Activated T-helper 1 cell treated with anti-CD3 and anti-CD28 coated beads, Interleukin-12 subunit alpha, Interleukin-12 subunit beta, Interleukin-2, Interleukin-4 antibody, amounts not matched to agents 30 ng/mL and 10 ng/mL and 1 ng/mL, durations not matched to agents 14 hours and 24 hours and 36 hours (primary cell): Measurements from ENCODE around the gene SARS1. TPM values are rescaled to one million over a fixed set of nuclear protein-coding genes. Genes with fewer than 3 reads are reported as not detected.

Experiments used
- DNase-seq: peaks from one replicate; pipeline ENCODE4 v3.0.0; 2021; ENCODE audit warnings: low spot score
- H3K27ac Mint-ChIP-seq: one replicate; pipeline ENCODE4 v1.8.0; 2021; ENCODE audit warnings: mild to moderate bottlenecking, mixed read lengths
- H3K27me3 Mint-ChIP-seq: one replicate; pipeline ENCODE4 v1.8.0; 2022; ENCODE audit warnings: mild to moderate bottlenecking, moderate library complexity, mixed read lengths; ENCODE audit not compliant: insufficient read depth
- H3K36me3 Mint-ChIP-seq: one replicate; pipeline ENCODE4 v1.8.0; 2021; ENCODE audit warnings: low read depth, mixed read lengths
- H3K4me1 Mint-ChIP-seq: one replicate; pipeline ENCODE4 v1.8.0; 2021; ENCODE audit warnings: low read depth, mixed read lengths
- H3K4me3 Mint-ChIP-seq: one replicate; pipeline ENCODE4 v1.8.0; 2021; ENCODE audit warnings: mild to moderate bottlenecking, moderate library complexity, mixed read lengths
- H3K9me3 Mint-ChIP-seq: one replicate; pipeline ENCODE4 v1.8.0; 2021; ENCODE audit warnings: mixed read lengths
- intact Hi-C: fragments of 100-400 bp; cut with micrococcal nuclease; formaldehyde crosslinking; loops from one replicate; pipeline ENCODE4 v1.15.1; 2024
- total RNA-seq: library from RNA; stranded (reverse); gene quantifications from 2 replicates; pipeline ENCODE4 v1.2.3, GENCODE V29; 2022

Gene SARS1
- total RNA-seq, 1 donor from 2014 or later: 154 TPM

DNA sequence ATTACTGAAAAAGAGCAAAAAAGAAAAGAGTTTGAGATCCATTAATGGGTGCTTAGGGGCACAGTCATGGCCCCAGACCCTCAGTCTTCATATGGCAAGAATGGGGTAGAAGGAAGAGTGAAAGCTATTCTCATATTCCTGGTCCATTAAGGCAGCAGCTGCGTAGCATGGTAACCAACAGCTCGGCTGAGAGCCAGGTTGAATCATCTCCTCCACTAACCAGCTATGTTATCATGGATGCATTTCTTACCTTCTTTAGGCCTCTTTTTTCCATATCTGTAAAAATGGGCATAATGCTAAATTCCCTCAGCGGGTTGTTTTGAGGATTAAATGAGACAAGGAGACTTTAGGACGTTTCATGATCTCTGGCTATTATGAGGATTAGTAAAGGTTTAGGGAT is 15.0 kb upstream of the SARS1 start:
- Mint-ChIP-seq H3K27me3 (peaks cover 2% of the 10 kb centered on the region), H3K4me3 (no peak overlapping the region), H3K27ac (no peak overlapping the region), H3K9me3 (no peaks in the 10 kb centered on the region), H3K36me3 (peaks cover 16% of the 10 kb centered on the region), H3K4me1 (peaks cover 39% of the 10 kb centered on the region)
- DNase-seq: no peak
- intact Hi-C loops: no loop called here

DNA sequence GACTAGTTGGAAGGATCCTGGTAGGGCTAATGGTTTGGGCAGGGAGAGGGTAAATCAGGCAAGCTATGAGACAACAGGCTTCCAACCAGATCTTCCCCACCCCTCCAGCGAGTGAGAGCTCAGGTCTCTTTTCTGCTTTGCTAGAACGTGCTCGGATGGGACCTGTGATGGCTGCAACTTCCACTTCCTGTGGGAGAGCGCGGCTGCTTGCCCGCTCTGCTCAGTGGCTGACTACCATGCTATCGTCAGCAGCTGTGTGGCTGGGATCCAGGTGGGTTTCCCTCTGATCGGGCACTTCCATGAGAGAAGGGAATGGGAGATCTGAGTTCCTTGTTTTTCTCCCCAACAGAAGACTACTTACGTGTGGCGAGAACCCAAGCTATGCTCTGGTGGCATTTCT is 14.0 kb upstream of the SARS1 start:
- Mint-ChIP-seq H3K27ac (peak overlapping the region; percentile 69), H3K27me3 (peaks cover 2% of the 10 kb centered on the region), H3K4me3 (no peak overlapping the region), H3K36me3 (peaks cover 13% of the 10 kb centered on the region), H3K4me1 (peaks cover 38% of the 10 kb centered on the region), H3K9me3 (no peaks in the 10 kb centered on the region)
- no peak for DNase-seq
- intact Hi-C loops: loop anchor here (2.0 kb wide), 1 partner anchor 49 kb away; the partner anchor contains the start of gene CELSR2

DNA sequence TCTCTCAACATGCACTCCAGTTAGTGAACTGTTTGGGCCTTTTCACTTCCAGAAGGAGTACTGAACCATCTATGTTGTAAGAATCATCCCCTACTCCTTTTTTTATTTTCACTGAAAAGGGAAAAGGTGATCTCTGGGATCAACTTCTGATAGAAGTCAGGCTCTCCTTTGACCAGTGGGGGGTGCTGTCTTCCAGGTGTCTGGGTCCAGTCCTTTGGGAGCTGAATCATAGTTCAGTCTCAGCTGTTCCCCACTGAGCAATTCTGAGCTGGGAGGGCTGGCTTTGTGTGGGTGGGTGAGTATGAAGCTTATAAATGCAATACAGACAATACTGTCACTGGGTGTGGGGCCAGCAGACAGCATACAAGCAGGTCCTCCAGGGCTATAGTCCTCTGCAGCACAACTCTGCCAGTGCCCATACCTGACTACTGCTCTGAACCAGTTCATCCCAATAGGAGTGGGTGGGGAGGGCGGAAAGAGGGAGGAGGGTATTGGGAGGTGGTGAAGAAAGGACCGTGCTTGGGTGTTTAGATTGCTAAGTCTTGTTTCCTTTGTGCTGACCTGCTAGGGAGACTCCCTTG is 12.5 kb upstream of the SARS1 start:
- no peaks in the 10 kb centered on the region for H3K9me3 Mint-ChIP-seq
- intact Hi-C loops: loop anchor here (1.0 to 2.0 kb wide), 6 partner anchors 12 to 331 kb away; partner anchors contain the start of genes CELSR2, PSRC1 and SARS1
- H3K27me3 Mint-ChIP-seq: peaks cover 2% of the 10 kb centered on the region
- peaks cover 38% of the 10 kb centered on the region for H3K4me1 Mint-ChIP-seq
- H3K4me3 Mint-ChIP-seq: no peak overlapping the region
- H3K36me3 Mint-ChIP-seq: peaks cover 13% of the 10 kb centered on the region
- H3K27ac Mint-ChIP-seq: peak overlapping the region; percentile 26
- no peak for DNase-seq

DNA sequence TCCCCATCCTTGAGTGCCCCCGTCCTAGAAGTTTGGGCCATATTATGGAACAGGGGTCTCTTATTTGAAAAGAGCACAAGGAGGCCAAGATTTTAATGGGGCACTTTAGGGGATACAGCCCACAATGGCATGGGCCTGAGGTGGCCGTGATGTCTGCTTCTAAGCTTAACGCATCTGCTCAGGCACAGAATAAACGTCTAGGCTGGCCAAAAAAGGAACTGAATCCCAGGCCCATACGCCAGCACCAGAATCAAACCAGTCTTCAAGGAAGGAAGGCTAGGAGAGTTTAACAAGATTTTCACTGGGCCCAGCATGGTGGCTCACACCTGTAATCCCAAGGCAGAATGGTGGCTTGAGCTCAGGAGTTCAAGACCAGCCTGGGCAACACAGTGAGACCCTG is 9.2 kb upstream of the SARS1 start:
- no peak for DNase-seq
- intact Hi-C loops: no loop called here
- no peak overlapping the region for H3K4me3 Mint-ChIP-seq
- H3K27ac Mint-ChIP-seq: no peak overlapping the region
- H3K4me1 Mint-ChIP-seq: peaks cover 25% of the 10 kb centered on the region
- peaks cover 5% of the 10 kb centered on the region for H3K36me3 Mint-ChIP-seq
- peaks cover 2% of the 10 kb centered on the region for H3K27me3 Mint-ChIP-seq
- no peaks in the 10 kb centered on the region for H3K9me3 Mint-ChIP-seq

DNA sequence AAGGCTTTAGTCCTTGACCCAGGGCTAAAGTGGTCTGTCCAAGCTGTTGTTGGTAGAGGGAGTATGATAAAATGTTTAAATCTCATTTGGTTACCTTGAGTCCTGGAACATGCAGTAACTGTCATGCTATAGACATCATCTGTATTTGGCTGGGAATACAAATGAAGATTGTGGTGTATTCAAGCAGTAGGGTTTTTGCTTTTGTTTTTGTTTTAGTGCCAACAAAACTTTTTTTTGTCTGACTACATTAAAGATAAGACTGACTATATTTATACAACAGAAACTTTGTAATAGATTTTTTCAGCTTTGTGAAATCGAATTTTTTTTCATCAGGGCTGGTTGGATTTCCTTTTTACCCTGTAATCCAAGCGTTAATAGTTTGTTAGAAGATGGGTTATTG is 7.4 kb upstream of the SARS1 start:
- peaks cover 1% of the 10 kb centered on the region for H3K27me3 Mint-ChIP-seq

DNA sequence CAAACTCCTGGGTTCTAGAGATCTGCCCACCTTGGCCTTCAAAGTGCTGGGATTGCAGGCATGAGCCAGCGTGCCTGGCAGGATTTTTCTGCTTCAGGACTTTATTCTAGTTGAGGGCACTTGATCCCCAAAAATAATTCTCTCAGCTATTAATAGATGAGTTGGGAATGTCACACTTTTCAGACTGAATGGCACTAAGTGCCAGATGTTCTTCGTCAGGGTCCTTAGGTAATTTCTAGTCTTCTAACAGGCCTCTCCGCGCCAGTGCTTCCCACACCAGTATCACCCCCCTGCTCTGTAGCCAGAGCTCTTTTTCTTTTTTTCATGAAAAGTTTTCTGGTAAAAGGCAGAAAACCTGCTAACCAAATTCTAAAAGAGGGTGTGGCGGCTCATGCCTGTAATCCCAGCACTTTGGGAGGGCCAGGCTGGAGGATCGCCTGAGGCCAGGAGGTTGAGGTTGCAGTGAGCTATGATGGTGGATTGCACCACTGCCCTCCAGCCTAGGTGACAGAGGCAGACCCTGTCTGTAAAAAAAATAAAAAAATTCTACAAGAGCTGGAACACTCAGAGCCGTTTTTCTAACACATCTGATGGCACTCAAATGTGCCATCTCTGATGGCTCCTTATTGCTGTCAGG is 6.1 kb upstream of the SARS1 start:
- Mint-ChIP-seq H3K36me3 (no peaks in the 10 kb centered on the region), H3K4me1 (peaks cover 5% of the 10 kb centered on the region), H3K27ac (no peak overlapping the region), H3K4me3 (no peak overlapping the region), H3K27me3 (peaks cover 1% of the 10 kb centered on the region), H3K9me3 (no peaks in the 10 kb centered on the region)
- intact Hi-C loops: no loop called here
- no peak for DNase-seq

More for the DNA sequence above, 7.4 kb upstream of the SARS1 start:
- Mint-ChIP-seq H3K36me3 (no peaks in the 10 kb centered on the region), H3K4me3 (no peak overlapping the region), H3K9me3 (no peaks in the 10 kb centered on the region), H3K27ac (no peak overlapping the region), H3K4me1 (peaks cover 7% of the 10 kb centered on the region)
- intact Hi-C loops: no loop called here
- DNase-seq: no peak

DNA sequence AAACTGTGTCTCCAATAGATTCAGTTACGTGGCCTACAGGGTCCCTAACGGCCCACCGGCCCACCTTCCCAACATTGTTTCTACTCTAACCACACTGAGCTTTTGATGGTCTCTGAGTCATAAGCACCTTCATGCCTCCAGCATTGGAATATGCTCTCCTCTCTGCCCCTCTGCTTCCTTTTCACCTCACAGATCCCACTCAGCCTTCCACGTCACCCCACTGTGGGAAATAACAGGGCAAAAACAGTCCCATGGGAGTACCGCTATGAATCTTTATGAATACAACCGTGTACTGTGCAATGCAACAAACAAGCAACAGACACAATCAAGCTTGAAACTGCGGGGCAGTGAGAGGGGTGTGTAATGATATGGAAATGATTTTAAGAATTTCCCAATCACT is 5.3 kb upstream of the SARS1 start:
- no peaks in the 10 kb centered on the region for H3K36me3 Mint-ChIP-seq
- no peak overlapping the region for H3K4me3 Mint-ChIP-seq

DNA sequence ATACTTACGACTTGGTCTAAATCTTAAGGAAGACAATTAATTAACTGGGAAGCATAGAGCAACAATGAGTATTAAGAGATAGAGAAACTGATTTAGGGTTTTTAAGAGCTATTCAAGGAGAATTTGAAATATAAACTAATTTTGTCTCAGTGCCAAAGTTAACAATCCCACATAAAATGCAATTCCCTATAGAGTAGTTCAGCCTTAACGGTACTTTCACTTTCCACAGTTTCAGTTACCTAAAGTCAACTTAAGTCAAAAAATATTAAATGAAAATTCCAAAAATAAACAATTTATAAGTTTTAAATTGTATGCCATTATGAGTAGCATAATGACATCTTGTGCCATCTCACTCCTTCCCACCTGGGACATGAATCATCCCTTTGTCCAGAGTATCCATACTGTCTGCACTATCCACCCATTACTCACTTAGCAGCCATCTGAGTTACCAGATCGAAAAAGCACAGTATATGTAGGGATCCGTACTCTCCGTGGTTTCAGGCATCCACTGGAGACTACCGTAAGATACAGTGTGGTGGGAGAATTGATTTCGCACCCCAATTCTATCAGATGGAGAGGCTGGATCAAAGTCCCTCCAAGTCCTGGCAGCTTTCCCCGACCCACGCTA is 4.8 kb upstream of the SARS1 start:
- H3K9me3 Mint-ChIP-seq: no peaks in the 10 kb centered on the region
- no peaks in the 10 kb centered on the region for H3K36me3 Mint-ChIP-seq
- intact Hi-C loops: no loop called here
- H3K27ac Mint-ChIP-seq: no peak overlapping the region
- no peak overlapping the region for H3K4me3 Mint-ChIP-seq
- H3K4me1 Mint-ChIP-seq: peaks cover 6% of the 10 kb centered on the region
- no peak for DNase-seq
- peaks cover 1% of the 10 kb centered on the region for H3K27me3 Mint-ChIP-seq

More for the DNA sequence above, 5.3 kb upstream of the SARS1 start:
- H3K4me1 Mint-ChIP-seq: peaks cover 5% of the 10 kb centered on the region
- DNase-seq: no peak
- intact Hi-C loops: no loop called here
- H3K27me3 Mint-ChIP-seq: peaks cover 1% of the 10 kb centered on the region
- H3K27ac Mint-ChIP-seq: no peak overlapping the region
- H3K9me3 Mint-ChIP-seq: no peaks in the 10 kb centered on the region

DNA sequence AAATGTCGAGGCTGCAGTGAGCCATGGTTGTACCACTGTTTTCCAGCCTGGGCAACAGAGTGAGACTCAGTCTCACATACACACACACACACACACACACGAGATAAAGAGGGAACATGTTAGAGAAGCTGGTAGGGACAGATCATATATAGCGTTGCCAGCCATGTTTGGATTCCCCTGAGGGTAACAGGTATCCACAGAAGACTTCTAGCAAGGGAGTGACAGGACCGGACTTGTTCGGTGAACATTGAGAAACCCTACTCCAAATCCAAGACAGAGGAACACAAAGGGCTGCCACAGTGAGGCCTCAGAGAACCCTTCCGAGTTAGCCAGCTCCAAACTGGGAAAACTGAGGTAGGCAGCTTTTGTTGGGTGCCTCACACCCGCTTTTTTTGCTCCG is 3.7 kb upstream of the SARS1 start:
- H3K9me3 Mint-ChIP-seq: no peaks in the 10 kb centered on the region
- H3K27ac Mint-ChIP-seq: no peak overlapping the region
- H3K36me3 Mint-ChIP-seq: peaks cover 9% of the 10 kb centered on the region
- H3K4me3 Mint-ChIP-seq: no peak overlapping the region
- peaks cover 17% of the 10 kb centered on the region for H3K4me1 Mint-ChIP-seq
- intact Hi-C loops: loop anchor here (5.0 kb wide), 3 partner anchors 37 to 822 kb away; partner anchors contain the start of genes ATXN7L2, CELSR2 and STRIP1
- H3K27me3 Mint-ChIP-seq: peaks cover 3% of the 10 kb centered on the region
- DNase-seq: no peak

DNA sequence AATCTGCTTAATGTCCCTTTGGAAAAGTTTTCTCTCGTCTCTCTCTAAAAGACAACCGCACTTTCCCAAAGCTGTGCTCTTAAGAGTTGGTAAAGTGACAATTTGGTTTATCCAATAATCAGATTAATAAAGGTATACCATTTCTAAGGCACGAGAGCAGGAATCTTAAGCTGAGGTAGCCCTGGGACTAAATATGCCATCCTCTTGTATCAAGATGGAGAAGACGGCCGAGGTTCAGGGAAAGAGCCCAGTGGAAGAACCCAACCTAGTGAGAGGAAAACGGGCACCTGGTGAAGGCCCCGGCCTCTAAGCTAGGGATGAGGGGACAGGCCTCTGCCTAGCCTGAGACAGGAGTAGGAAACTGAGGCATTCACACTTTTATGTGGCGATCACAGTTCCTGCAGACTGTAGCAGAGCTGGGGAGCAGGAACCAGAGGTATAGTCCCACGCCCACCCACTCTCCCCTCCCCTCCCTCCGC is 334 bp upstream of the SARS1 start:
- H3K4me1 Mint-ChIP-seq: peaks cover 36% of the 10 kb centered on the region
- peaks cover 25% of the 10 kb centered on the region for H3K36me3 Mint-ChIP-seq
- H3K4me3 Mint-ChIP-seq: peak overlapping the region; percentile 94
- peaks cover 3% of the 10 kb centered on the region for H3K27me3 Mint-ChIP-seq
- no peaks in the 10 kb centered on the region for H3K9me3 Mint-ChIP-seq
- peak overlapping the region; percentile 94 for H3K27ac Mint-ChIP-seq
- intact Hi-C loops: loop anchor here (1.0 to 5.0 kb wide), 8 partner anchors 12 to 819 kb away; partner anchors contain the start of genes ATXN7L2, CELSR2, CLCC1 and PSMA5
- no peak for DNase-seq

DNA sequence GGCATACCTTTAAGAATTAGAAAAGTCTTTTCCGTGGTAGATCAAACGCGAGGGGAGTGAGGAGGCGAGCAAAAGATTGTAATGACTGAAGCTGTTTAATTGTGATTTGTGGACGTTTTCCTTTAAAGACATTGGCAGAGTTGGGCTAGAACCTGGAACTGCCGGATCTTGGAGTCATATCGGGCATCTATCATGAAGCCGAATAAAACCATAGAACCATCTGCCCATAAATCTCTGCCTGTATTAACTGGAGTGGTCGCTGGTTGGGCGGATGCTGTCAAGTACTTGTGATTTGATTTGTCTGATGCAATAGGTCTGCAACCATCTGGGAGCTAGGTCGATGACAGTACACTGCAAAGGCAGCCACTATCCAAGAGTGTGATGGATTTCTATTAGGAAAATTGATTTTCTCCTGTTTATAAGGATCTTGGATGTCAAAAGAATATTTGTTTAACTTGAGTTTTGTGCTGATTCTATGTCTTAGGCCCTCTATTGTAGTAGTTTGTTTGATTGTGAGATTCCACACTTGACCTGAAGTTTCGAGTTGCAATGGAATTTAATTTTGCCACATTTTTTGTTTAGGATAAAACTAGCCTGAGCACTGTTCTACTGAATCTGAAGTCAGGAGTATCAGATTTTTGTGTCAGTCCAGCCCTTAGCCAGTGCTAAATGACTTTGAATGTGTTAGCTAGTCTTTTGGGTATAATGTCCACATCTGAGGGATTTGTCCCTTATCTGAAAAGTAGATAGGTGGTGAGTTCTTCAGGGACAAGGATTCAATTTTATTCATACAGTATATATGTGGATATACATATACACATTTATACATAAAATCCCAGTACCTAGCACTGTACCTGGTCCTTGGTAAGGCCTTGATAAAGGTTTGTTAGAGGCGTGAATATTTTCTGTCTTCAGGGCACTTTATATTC is 1.2 kb downstream of the SARS1 start:
- intact Hi-C loops: loop anchor here (1.0 to 5.0 kb wide), 7 partner anchors 32 to 817 kb away; partner anchors contain the start of genes ATXN7L2, CELSR2, GNAI3 and PSRC1
- Mint-ChIP-seq H3K27ac (peak overlapping the region; percentile 94), H3K36me3 (peaks cover 31% of the 10 kb centered on the region), H3K27me3 (peaks cover 3% of the 10 kb centered on the region), H3K4me3 (peak overlapping the region; percentile 94), H3K9me3 (peaks cover 4% of the 10 kb centered on the region), H3K4me1 (peaks cover 37% of the 10 kb centered on the region)
- peak; percentile 23 for DNase-seq

DNA sequence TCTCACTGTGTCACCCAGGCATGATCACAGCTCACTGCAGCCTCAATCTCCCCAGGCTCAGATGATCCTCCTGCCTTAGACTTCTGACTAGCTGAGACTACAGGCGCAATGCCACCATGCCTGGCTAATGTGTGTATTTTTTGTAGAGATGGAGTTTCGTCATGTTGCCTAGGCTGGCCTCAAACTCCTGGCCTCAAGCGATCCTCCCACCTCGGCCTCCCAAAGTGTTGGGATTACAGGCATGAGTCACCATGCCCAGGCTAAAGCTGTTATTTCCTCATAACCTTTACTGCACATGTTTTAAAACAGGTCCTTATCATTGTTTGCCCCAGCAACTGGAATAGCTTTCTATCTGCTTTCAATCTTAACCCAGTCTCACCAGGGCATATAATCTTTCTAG is 2.9 kb downstream of the SARS1 start:
- no peak overlapping the region for H3K27ac Mint-ChIP-seq
- H3K9me3 Mint-ChIP-seq: peaks cover 4% of the 10 kb centered on the region
- peaks cover 35% of the 10 kb centered on the region for H3K36me3 Mint-ChIP-seq
- intact Hi-C loops: no loop called here
- no peak for DNase-seq
- H3K27me3 Mint-ChIP-seq: peaks cover 2% of the 10 kb centered on the region
- peaks cover 37% of the 10 kb centered on the region for H3K4me1 Mint-ChIP-seq
- peak overlapping the region; percentile 94 for H3K4me3 Mint-ChIP-seq
